ENCODE results near the gene NRDC. TPM values are rescaled to one million over a fixed set of nuclear protein-coding genes. Genes with fewer than 3 reads are reported as not detected.

The NRDC gene
- total and polyA plus RNA-seq, 2 experiments from 2014 or later = 129 to 217 TPM

DNA sequence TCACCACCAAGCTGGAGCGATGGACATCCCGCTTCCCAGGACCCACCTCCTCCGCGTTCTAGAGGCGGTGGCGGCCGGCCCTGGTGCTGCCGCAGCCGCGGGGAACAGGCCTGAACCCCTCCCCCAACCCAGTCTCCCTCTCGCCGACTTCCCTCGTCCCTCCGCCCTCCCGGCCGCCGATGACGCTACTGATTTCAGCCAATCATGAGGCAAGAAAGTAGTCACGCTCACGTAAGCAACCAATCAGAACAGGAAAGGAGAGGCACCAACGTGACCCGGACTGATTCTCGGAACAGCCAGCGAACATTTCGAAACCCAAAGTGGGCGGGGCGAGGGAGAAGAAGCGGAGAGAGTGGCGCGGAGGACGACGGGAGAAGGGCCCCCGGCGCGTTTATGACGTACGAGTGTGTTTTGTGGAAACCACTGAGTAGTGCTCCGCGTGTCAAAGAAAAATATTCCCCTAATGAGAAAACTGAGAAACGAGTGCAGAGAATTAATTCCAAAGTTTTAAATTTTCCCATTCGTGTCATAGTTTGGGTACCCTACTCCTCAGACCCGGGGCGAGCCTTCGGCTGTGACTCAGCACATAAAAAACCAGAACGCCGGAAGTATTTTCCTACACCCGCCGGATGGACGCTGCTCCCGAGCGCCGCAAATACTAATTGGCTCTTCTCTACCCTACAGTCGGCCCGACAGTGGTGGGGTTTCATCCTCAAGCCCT is at the start of gene NRDC (continued):
- TF ChIP-seq STAT1 (IDR thresholded peaks at IDR 0.05; ENCODE audit: unreplicated experiment) = no peak
- no peak for TF ChIP-seq EZH2 (IDR thresholded peaks at IDR 0.05; ENCODE audit: low read depth, unreplicated experiment)
- TF ChIP-seq NANOG (IDR thresholded peaks at IDR 0.05; ENCODE audit: borderline replicate concordance) = no peak
- TF ChIP-seq ETS1 (IDR thresholded peaks at IDR 0.05) = peak; percentile 39; the same call in 1 of the 2 replicates

- H4K20me1 ChIP-seq (replicated peaks; ENCODE audit: insufficient read depth) = peaks cover 4% of the 10 kb centered on the region; the same call in 1 of the 2 replicates
- no peak for DNase-seq (ENCODE audit: low spot score)
- TF ChIP-seq EZH2phosphoT487 (IDR thresholded peaks at IDR 0.05; ENCODE audit: unreplicated experiment) = no peak
- no peak for TF ChIP-seq ZNF331 (CRISPR knock-in tag; IDR thresholded peaks at IDR 0.05; ENCODE audit: low read depth)
- no peak for TF ChIP-seq EZH2 (IDR thresholded peaks at IDR 0.05; ENCODE audit: low read depth, unreplicated experiment)
- TF ChIP-seq STAT1 (IDR thresholded peaks at IDR 0.05; ENCODE audit: unreplicated experiment) = no peak
- TF ChIP-seq, protein P1, sequence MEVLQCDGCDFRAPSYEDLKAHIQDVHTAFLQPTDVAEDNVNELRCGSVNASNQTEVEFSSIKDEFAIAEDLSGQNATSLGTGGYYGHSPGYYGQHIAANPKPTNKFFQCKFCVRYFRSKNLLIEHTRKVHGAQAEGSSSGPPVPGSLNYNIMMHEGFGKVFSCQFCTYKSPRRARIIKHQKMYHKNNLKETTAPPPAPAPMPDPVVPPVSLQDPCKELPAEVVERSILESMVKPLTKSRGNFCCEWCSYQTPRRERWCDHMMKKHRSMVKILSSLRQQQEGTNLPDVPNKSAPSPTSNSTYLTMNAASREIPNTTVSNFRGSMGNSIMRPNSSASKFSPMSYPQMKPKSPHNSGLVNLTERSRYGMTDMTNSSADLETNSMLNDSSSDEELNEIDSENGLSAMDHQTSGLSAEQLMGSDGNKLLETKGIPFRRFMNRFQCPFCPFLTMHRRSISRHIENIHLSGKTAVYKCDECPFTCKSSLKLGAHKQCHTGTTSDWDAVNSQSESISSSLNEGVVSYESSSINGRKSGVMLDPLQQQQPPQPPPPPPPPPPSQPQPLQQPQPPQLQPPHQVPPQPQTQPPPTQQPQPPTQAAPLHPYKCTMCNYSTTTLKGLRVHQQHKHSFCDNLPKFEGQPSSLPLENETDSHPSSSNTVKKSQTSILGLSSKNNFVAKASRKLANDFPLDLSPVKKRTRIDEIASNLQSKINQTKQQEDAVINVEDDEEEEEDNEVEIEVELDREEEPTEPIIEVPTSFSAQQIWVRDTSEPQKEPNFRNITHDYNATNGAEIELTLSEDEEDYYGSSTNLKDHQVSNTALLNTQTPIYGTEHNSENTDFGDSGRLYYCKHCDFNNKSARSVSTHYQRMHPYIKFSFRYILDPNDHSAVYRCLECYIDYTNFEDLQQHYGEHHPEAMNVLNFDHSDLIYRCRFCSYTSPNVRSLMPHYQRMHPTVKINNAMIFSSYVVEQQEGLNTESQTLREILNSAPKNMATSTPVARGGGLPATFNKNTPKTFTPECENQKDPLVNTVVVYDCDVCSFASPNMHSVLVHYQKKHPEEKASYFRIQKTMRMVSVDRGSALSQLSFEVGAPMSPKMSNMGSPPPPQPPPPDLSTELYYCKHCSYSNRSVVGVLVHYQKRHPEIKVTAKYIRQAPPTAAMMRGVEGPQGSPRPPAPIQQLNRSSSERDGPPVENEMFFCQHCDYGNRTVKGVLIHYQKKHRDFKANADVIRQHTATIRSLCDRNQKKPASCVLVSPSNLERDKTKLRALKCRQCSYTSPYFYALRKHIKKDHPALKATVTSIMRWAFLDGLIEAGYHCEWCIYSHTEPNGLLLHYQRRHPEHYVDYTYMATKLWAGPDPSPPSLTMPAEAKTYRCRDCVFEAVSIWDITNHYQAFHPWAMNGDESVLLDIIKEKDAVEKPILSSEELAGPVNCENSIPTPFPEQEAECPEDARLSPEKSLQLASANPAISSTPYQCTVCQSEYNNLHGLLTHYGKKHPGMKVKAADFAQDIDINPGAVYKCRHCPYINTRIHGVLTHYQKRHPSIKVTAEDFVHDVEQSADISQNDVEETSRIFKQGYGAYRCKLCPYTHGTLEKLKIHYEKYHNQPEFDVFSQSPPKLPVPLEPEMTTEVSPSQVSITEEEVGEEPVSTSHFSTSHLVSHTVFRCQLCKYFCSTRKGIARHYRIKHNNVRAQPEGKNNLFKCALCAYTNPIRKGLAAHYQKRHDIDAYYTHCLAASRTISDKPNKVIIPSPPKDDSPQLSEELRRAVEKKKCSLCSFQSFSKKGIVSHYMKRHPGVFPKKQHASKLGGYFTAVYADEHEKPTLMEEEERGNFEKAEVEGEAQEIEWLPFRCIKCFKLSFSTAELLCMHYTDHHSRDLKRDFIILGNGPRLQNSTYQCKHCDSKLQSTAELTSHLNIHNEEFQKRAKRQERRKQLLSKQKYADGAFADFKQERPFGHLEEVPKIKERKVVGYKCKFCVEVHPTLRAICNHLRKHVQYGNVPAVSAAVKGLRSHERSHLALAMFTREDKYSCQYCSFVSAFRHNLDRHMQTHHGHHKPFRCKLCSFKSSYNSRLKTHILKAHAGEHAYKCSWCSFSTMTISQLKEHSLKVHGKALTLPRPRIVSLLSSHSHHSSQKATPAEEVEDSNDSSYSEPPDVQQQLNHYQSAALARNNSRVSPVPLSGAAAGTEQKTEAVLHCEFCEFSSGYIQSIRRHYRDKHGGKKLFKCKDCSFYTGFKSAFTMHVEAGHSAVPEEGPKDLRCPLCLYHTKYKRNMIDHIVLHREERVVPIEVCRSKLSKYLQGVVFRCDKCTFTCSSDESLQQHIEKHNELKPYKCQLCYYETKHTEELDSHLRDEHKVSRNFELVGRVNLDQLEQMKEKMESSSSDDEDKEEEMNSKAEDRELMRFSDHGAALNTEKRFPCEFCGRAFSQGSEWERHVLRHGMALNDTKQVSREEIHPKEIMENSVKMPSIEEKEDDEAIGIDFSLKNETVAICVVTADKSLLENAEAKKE (CRISPR knock-in tag; IDR thresholded peaks at IDR 0.05) = no peak
- TF ChIP-seq CREB1 (CRISPR knock-in tag; IDR thresholded peaks at IDR 0.05; ENCODE audit: low read depth) = no peak
- no peak for TF ChIP-seq POLR2AphosphoS5 (IDR thresholded peaks at IDR 0.05; ENCODE audit: low read depth)
- TF ChIP-seq, protein P2, sequence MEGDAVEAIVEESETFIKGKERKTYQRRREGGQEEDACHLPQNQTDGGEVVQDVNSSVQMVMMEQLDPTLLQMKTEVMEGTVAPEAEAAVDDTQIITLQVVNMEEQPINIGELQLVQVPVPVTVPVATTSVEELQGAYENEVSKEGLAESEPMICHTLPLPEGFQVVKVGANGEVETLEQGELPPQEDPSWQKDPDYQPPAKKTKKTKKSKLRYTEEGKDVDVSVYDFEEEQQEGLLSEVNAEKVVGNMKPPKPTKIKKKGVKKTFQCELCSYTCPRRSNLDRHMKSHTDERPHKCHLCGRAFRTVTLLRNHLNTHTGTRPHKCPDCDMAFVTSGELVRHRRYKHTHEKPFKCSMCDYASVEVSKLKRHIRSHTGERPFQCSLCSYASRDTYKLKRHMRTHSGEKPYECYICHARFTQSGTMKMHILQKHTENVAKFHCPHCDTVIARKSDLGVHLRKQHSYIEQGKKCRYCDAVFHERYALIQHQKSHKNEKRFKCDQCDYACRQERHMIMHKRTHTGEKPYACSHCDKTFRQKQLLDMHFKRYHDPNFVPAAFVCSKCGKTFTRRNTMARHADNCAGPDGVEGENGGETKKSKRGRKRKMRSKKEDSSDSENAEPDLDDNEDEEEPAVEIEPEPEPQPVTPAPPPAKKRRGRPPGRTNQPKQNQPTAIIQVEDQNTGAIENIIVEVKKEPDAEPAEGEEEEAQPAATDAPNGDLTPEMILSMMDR (conservative IDR thresholded peaks at IDR 0.05; ENCODE audit: low read depth in 2 of 2) = no peak
- TF ChIP-seq, protein P3, sequence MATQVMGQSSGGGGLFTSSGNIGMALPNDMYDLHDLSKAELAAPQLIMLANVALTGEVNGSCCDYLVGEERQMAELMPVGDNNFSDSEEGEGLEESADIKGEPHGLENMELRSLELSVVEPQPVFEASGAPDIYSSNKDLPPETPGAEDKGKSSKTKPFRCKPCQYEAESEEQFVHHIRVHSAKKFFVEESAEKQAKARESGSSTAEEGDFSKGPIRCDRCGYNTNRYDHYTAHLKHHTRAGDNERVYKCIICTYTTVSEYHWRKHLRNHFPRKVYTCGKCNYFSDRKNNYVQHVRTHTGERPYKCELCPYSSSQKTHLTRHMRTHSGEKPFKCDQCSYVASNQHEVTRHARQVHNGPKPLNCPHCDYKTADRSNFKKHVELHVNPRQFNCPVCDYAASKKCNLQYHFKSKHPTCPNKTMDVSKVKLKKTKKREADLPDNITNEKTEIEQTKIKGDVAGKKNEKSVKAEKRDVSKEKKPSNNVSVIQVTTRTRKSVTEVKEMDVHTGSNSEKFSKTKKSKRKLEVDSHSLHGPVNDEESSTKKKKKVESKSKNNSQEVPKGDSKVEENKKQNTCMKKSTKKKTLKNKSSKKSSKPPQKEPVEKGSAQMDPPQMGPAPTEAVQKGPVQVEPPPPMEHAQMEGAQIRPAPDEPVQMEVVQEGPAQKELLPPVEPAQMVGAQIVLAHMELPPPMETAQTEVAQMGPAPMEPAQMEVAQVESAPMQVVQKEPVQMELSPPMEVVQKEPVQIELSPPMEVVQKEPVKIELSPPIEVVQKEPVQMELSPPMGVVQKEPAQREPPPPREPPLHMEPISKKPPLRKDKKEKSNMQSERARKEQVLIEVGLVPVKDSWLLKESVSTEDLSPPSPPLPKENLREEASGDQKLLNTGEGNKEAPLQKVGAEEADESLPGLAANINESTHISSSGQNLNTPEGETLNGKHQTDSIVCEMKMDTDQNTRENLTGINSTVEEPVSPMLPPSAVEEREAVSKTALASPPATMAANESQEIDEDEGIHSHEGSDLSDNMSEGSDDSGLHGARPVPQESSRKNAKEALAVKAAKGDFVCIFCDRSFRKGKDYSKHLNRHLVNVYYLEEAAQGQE (IDR thresholded peaks at IDR 0.05; ENCODE audit: unreplicated experiment) = no peak
- TF ChIP-seq NANOG (IDR thresholded peaks at IDR 0.05; ENCODE audit: borderline replicate concordance) = no peak
These were observed 48.5 kb upstream of the NRDC start for GRCh38 chr1:51927029-51927428.

More at GRCh38 chr1:51927029-51927428, 48.5 kb upstream of the NRDC start:
- no peak overlapping the region for H3K4me3 Mint-ChIP-seq
- Histone ChIP-seq H3K27ac (ENCODE audit: low read depth) (no peak overlapping the region), H3K79me2 (replicated peaks; ENCODE audit: insufficient read depth) (no peaks in the 10 kb centered on the region), H3K4me1 (ENCODE audit: insufficient read depth) (no peaks in the 10 kb centered on the region), H3F3A (replicated peaks; ENCODE audit: low read depth) (0 out of 2 replicates have a peak, but pooled peaks cover 3% of the 10 kb centered on the region), H2AFZ (no peak overlapping the region), H3K9me2 (ENCODE audit: insufficient read depth) (no peaks in the 10 kb centered on the region), H3K36me3 (ENCODE audit: insufficient read depth) (peaks cover under 1% of the 10 kb centered on the region; the same call in 1 of the 2 replicates), H3K4me3 (no peak overlapping the region), H3K27me3 (ENCODE audit: insufficient read depth) (no peaks in the 10 kb centered on the region), H3K4me2 (no peak overlapping the region)
- no peaks in the 10 kb centered on the region for H3K9me3 Mint-ChIP-seq
- no peak overlapping the region for H3K27ac Mint-ChIP-seq
- H3K27me3 Mint-ChIP-seq (ENCODE audit: insufficient read depth, low read depth, poor library complexity) = no peaks in the 10 kb centered on the region
- H3K4me1 Mint-ChIP-seq = peaks cover 4% of the 10 kb centered on the region
- peaks cover 7% of the 10 kb centered on the region; the same call in 2 of the 3 replicates for H3K36me3 Mint-ChIP-seq (ENCODE audit: low read depth)
- no peak for ATAC-seq

Measured in GM23338 (cell line).